Measurements from ENCODE around the gene DIAPH3. TPM values are rescaled to one million over a fixed set of nuclear protein-coding genes. Genes with fewer than 3 reads are reported as not detected.
"Not testable (repeated sequence)": the region's sequence is repeated elsewhere in the genome, so short reads cannot be mapped to it uniquely, and the experiment has no call there.

DIAPH3 gene
- total and polyA plus RNA-seq, 2 donors: 0.18 to 23.4 TPM

GRCh38 chr13:60099631-60100420, 63.9 kb downstream of the DIAPH3 start:
- Histone ChIP-seq H3K36me3 (ENCODE audit: insufficient read depth) (no peaks in the 10 kb centered on the region), H3K27ac (ENCODE audit: low read depth) (no peak overlapping the region), H3K4me3 (ENCODE audit: low read depth, low read length) (no peak overlapping the region), H3K4me1 (ENCODE audit: insufficient read depth) (no peaks in the 10 kb centered on the region)
- WGBS: 86% methylated on average over 4 of the region's 4 CpGs
- no peak for DNase-seq (ENCODE audit: extremely low spot score)

DNA sequence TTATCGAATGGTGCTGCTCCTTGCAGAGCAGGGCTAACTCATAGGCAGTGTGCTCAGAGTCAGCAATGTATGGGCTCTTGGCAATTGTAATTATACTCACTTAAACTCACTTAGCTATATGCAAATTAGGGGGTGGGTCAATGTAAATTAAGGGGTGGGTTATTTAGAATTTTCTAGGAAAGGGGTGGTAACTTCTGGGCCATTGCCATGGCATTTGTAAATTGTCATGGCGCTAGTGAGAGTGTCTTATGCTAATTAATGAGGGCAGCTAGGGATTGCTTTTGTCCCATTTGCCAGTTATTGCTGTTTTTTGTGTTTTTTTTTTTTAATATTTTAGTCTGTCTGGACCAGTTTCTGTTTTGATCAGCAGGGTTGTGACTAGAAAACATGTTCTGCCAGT, 68.4 kb downstream of the DIAPH3 start:
- WGBS: 95% methylated on average over 2 of the region's 2 CpGs
- Histone ChIP-seq H3K36me3 (ENCODE audit: insufficient read depth) (no peaks in the 10 kb centered on the region), H3K4me3 (ENCODE audit: low read depth, low read length) (no peak overlapping the region), H3K4me1 (ENCODE audit: insufficient read depth) (no peaks in the 10 kb centered on the region), H3K27ac (ENCODE audit: low read depth) (no peak overlapping the region)
- no peak for DNase-seq (ENCODE audit: extremely low spot score)

DNA sequence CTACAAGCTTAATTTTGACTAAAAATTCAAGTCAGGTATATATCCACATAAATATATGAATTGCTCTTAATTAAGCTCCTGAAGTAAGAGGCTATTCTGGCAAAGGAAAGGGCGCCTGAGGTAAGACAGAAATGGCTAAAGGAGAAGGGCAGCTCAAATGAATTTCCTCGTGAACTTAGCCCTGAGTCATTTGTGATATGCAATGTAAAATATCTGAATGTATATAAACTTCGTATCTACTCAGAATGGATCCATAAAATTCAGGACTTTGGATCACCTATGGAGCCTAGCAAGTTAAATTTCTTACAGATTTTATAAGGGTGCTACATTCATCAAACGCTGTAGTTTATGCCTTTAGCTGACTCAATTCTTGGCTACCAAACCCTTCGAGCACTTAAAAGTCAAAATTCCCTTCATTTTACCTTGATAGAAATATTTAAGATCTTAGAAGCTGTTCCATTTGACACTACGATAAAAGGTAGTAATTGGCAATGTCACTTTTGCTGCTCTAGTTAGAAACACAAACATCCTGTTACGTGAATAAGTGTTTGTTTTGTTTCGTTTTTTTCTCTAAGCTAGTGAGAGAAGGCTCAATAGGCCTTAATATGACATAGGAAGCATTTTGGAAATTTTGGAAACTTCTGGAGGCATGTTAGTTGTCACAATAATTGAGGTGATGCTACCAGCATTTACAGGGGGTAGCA, 69.2 kb downstream of the DIAPH3 start:
- no peaks in the 10 kb centered on the region for H3K36me3 ChIP-seq (ENCODE audit: insufficient read depth)
- WGBS: 93% methylated on average over 8 of the region's 8 CpGs
- no peak overlapping the region for H3K4me3 ChIP-seq (ENCODE audit: low read depth, low read length)
- no peaks in the 10 kb centered on the region for H3K4me1 ChIP-seq (ENCODE audit: insufficient read depth)
- H3K27ac ChIP-seq (ENCODE audit: low read depth): no peak overlapping the region
- no peak for DNase-seq (ENCODE audit: extremely low spot score)

GRCh38 chr13:60093425-60094019, 70.2 kb downstream of the DIAPH3 start:
- no peak for DNase-seq (ENCODE audit: extremely low spot score)
- H3K27ac ChIP-seq (ENCODE audit: low read depth): no peak overlapping the region
- no peaks in the 10 kb centered on the region for H3K36me3 ChIP-seq (ENCODE audit: insufficient read depth)
- no peaks in the 10 kb centered on the region for H3K4me1 ChIP-seq (ENCODE audit: insufficient read depth)
- 92% methylated on average over 3 of the region's 3 CpGs for WGBS
- H3K4me3 ChIP-seq (ENCODE audit: low read depth, low read length): no peak overlapping the region

DNA sequence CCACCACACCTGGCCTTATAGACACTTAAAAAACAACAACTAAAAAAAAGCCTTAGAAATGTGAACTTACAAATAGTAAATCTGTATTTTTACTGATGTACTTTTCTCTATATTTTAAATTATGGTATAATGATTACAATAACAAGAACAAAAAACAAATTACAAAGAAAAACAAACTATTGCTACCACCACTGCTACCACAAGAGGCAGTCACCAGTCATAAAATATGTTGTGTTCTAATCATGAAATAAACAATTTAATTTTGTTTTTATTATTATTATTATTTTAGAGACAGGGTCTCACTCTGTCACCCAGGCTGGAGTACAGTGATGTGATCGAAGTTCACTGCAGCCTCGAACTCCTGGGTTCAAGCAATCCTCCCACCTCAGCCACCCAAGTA, 72.2 kb downstream of the DIAPH3 start:
- DNase-seq (ENCODE audit: extremely low spot score): no peak
- Histone ChIP-seq H3K4me3 (ENCODE audit: low read depth, low read length) (no peak overlapping the region), H3K4me1 (ENCODE audit: insufficient read depth) (no peaks in the 10 kb centered on the region), H3K36me3 (ENCODE audit: insufficient read depth) (no peaks in the 10 kb centered on the region), H3K27ac (ENCODE audit: low read depth) (no peak overlapping the region)
- WGBS: over 99% methylated on average over 2 of the region's 2 CpGs

DNA sequence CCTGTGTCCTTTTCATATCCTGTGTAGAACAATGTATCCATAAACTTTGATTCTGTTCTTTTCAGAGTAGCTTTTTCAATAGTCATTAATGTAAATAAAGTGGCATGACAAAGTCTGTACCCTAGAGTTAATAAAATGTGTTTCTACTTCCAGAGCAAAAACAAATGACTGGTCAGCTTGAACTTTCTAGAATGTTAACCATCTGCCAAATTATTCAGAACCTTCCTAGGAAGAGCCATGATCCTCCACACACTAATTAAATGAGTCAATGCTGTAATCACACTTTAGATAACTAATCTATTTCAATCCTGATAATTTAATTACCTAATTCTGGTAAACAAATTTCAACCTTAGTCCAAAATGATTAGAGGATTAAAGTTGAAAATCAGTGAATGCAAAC, 73.2 kb downstream of the DIAPH3 start:
- H3K27ac ChIP-seq (ENCODE audit: low read depth): no peak overlapping the region
- no peaks in the 10 kb centered on the region for H3K36me3 ChIP-seq (ENCODE audit: insufficient read depth)
- no peak for DNase-seq (ENCODE audit: extremely low spot score)
- H3K4me1 ChIP-seq (ENCODE audit: insufficient read depth): no peaks in the 10 kb centered on the region
- no peak overlapping the region for H3K4me3 ChIP-seq (ENCODE audit: low read depth, low read length)

DNA sequence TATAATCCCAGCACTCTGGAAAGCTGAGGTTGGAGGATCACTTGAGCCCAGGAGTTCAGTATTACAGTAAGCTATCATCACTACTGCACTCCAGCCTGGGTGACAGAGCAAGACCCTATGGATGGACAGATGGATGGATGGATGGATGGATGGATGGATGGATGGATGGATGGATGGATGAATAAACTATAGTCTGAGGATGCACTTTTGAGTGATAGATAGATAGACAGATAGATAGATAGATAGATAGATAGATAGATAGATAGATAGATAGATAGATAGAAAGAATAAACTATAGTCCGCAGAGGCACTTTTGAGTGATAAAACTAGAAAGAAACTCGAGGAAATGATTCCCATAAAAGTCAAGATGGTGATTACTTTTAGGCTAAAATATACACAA, 79.9 kb downstream of the DIAPH3 start:
- H3K27ac ChIP-seq (ENCODE audit: low read depth); H3K4me3 ChIP-seq (ENCODE audit: low read depth, low read length); H3K4me1 ChIP-seq (ENCODE audit: insufficient read depth); DNase-seq (ENCODE audit: extremely low spot score); H3K36me3 ChIP-seq (ENCODE audit: insufficient read depth): not testable (repeated sequence)
- whole genome bisulfite sequencing: 91% methylated on average over 2 of the region's 2 CpGs

DNA sequence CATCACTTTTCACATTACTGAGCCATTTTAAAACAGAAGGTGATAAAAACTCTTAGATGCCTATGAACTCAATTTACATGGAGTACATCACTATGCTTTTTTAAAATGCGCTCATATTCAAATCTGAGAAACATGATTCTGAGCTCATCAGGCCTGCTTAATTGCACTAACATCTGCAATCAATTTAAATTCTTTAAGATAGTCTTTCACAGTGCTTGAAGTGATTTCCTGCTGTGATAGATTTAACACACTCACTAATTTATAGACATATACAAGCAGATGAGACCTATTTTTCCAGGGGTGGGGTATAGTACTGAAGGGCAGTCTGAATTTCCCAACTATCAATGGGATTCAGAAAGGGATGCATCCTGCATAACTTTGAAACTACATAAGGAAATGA, 82.9 kb downstream of the DIAPH3 start:
- no peaks in the 10 kb centered on the region for H3K4me1 ChIP-seq (ENCODE audit: insufficient read depth)
- WGBS: 95% methylated on average over 1 of the region's 1 CpG
- H3K4me3 ChIP-seq (ENCODE audit: low read depth, low read length): no peak overlapping the region
- no peaks in the 10 kb centered on the region for H3K36me3 ChIP-seq (ENCODE audit: insufficient read depth)
- no peak overlapping the region for H3K27ac ChIP-seq (ENCODE audit: low read depth)
- no peak for DNase-seq (ENCODE audit: extremely low spot score)

DNA sequence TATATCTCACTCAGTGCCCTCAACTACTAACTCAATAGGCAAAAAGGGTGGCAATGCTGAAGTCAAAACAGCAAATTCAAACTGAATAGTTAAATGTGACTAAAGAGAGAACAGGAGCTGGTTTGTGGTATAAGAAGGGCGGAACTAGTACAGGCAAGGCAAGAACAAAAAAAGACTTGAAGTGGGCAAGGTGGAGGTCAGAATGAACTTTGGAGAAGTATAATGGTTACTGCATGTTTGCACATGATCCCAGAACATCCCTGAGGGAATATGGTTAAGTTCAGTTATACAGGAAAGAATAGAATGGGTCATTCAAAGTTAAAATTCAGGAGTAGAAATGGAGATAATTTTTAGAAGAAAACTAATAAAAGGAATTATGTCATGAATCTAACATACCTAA, 85.5 kb downstream of the DIAPH3 start:
- H3K36me3 ChIP-seq (ENCODE audit: insufficient read depth): no peaks in the 10 kb centered on the region
- no peaks in the 10 kb centered on the region for H3K4me1 ChIP-seq (ENCODE audit: insufficient read depth)
- H3K27ac ChIP-seq (ENCODE audit: low read depth): no peak overlapping the region
- 93% methylated on average over 1 of the region's 1 CpG for WGBS
- no peak for DNase-seq (ENCODE audit: extremely low spot score)
- no peak overlapping the region for H3K4me3 ChIP-seq (ENCODE audit: low read depth, low read length)

- no peaks in the 10 kb centered on the region for H3K4me1 ChIP-seq (ENCODE audit: insufficient read depth)
- 89% methylated on average over 2 of the region's 2 CpGs for WGBS
- no peak overlapping the region for H3K4me3 ChIP-seq (ENCODE audit: low read depth, low read length)
- no peaks in the 10 kb centered on the region for H3K36me3 ChIP-seq (ENCODE audit: insufficient read depth)
- no peak for DNase-seq (ENCODE audit: extremely low spot score)
- no peak overlapping the region for H3K27ac ChIP-seq (ENCODE audit: low read depth)
These were observed 87.9 kb downstream of the DIAPH3 start for GRCh38 chr13:60075850-60076249.

DNA sequence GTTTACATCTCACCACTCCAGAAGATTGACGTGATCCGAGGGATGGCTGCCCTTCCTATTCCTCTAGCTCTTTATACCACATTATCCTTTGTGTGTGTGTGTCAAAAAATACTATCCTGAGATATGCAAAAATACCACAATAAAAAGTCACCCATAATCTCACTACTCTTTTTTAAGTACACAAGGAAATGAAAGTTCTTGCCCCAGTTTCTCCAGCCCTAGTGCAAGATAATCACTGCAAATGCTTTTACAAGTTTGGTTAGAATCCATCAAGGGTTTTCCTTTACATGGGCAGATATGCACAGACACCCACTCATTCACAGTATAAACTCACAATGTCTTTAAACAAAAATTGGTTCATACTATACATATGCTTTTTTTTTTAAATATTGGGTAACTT, 89.3 kb downstream of the DIAPH3 start:
- H3K4me3 ChIP-seq (ENCODE audit: low read depth, low read length): no peak overlapping the region
- H3K4me1 ChIP-seq (ENCODE audit: insufficient read depth): no peaks in the 10 kb centered on the region
- DNase-seq (ENCODE audit: extremely low spot score): no peak
- no peaks in the 10 kb centered on the region for H3K36me3 ChIP-seq (ENCODE audit: insufficient read depth)
- no peak overlapping the region for H3K27ac ChIP-seq (ENCODE audit: low read depth)
- WGBS: 88% methylated on average over 2 of the region's 2 CpGs

- WGBS: 75% methylated on average over 1 of the region's 1 CpG
- H3K4me1 ChIP-seq (ENCODE audit: insufficient read depth): no peaks in the 10 kb centered on the region
These were observed 97.5 kb downstream of the DIAPH3 start for GRCh38 chr13:60066226-60066625.

DNA sequence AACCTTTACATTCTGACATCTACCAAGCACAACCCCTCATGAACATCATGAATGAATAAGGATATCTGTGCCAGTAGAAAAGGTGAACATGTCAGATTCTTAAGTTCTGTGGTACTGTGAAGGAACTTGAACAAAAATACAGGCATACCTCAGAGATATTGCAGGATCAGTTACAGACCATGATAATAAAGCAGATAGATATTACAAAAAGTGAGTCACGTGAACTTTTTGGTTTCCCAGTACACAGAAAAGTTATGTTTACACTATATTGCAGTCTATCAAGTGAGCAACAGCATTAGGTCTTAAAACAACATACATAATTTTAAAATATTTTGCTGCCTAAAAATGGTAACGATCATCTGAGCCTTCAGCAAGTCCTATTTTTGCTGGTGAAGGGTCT, 101.2 kb downstream of the DIAPH3 start:
- no peak overlapping the region for H3K4me3 ChIP-seq (ENCODE audit: low read depth, low read length)
- no peak for DNase-seq (ENCODE audit: extremely low spot score)
- H3K4me1 ChIP-seq (ENCODE audit: insufficient read depth): no peaks in the 10 kb centered on the region
- H3K36me3 ChIP-seq (ENCODE audit: insufficient read depth): peaks cover 2% of the 10 kb centered on the region
- WGBS: 85% methylated on average over 2 of the region's 2 CpGs
- no peak overlapping the region for H3K27ac ChIP-seq (ENCODE audit: low read depth)

More at GRCh38 chr13:60066226-60066625, 97.5 kb downstream of the DIAPH3 start:
- Histone ChIP-seq H3K4me3 (ENCODE audit: low read depth, low read length) (no peak overlapping the region), H3K27ac (ENCODE audit: low read depth) (no peak overlapping the region), H3K36me3 (ENCODE audit: insufficient read depth) (peaks cover 2% of the 10 kb centered on the region)
- DNase-seq (ENCODE audit: extremely low spot score): no peak

DNA sequence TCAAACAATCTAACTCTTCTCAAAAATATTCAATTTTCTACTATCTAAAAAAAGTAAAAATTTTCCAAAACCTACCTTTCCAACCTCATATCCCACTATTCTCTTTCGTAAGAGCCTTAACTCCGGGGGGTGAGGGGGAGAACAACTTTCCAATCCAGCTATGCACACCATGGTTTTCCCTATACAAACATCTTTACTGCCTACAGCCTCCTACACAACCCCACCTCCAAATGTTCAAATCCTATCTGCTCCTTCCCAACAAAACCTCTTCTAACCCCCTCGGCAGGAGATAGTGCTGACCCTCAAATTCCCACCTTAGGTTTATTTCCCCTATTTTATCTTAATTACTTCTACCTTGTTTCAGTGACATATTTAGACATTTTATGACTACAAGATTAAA, 102.0 kb downstream of the DIAPH3 start:
- H3K36me3 ChIP-seq (ENCODE audit: insufficient read depth): peaks cover 2% of the 10 kb centered on the region
- WGBS: 88% methylated on average over 3 of the region's 3 CpGs
- no peak for DNase-seq (ENCODE audit: extremely low spot score)

More for the DNA sequence above, 102.0 kb downstream of the DIAPH3 start:
- Histone ChIP-seq H3K4me1 (ENCODE audit: insufficient read depth) (no peaks in the 10 kb centered on the region), H3K27ac (ENCODE audit: low read depth) (no peak overlapping the region), H3K4me3 (ENCODE audit: low read depth, low read length) (no peak overlapping the region)

All from urinary bladder (tissue), 4 donors.